ENCODE results near the gene CELF4.

CELF4 gene

DNA sequence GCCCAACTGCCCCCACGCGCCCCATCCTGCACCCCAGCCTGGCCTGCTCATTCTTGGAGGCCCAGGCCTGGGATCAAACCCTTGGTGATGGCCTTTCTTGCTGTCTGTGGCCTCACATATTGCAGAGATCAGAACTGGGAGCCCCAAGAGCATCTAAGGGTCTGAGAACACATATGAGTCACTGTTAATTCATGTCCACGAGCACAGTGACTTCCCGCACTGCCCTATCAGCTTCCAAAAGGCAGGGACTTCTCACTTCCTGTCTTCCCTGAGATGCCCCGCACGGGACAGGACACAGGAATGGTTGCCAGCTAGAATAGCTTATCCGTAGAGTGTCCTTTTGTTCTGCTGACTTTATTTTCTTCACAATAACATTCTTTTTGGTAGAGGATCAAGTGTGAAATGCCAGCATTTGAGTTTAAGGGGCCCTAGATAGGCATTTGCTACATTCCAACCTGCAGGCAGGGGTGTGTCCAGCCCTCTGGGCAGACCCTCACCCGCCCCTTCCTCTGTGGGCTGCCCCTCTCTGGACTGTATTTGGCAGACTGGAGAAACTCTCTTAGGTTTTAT lies 21.1 kb upstream of the CELF4 start:
- TF ChIP-seq SPI1 (IDR thresholded peaks at IDR 0.05; ENCODE audit: borderline replicate concordance, low read depth) (no peak), CTCF (IDR thresholded peaks at IDR 0.05; ENCODE audit: insufficient read depth, low read length) (no peak), GABPA (IDR thresholded peaks at IDR 0.05; ENCODE audit: low read depth) (no peak), REST (IDR thresholded peaks at IDR 0.05; ENCODE audit: insufficient replicate concordance, low read depth) (no peak), POLR2AphosphoS5 (IDR thresholded peaks at IDR 0.05; ENCODE audit: low read depth) (no peak)
- DNase-seq (ENCODE audit: low read depth in 1 of 2, low spot score in 1 of 2), result no peak
- no peak overlapping the region for H3K27ac ChIP-seq (replicated peaks)
- no peak overlapping the region for H3K4me3 ChIP-seq (replicated peaks; ENCODE audit: insufficient read depth, low read length)
- H3K27me3 ChIP-seq (ENCODE audit: insufficient read depth, poor library complexity, severe bottlenecking), result no peaks in the 10 kb centered on the region

GRCh38 chr18:37584952-37585695 lies 19.5 kb upstream of the CELF4 start:
- no peak for DNase-seq (ENCODE audit: low read depth in 1 of 2, low spot score in 1 of 2)
- no peak overlapping the region for H3K27ac ChIP-seq (replicated peaks)
- no peaks in the 10 kb centered on the region for H3K27me3 ChIP-seq (ENCODE audit: insufficient read depth, poor library complexity, severe bottlenecking)
- no peak overlapping the region for H3K4me3 ChIP-seq (replicated peaks; ENCODE audit: insufficient read depth, low read length)
- no peak for TF ChIP-seq CTCF (IDR thresholded peaks at IDR 0.05; ENCODE audit: insufficient read depth, low read length)
- no peak for TF ChIP-seq SPI1 (IDR thresholded peaks at IDR 0.05; ENCODE audit: borderline replicate concordance, low read depth)
- no peak for TF ChIP-seq REST (IDR thresholded peaks at IDR 0.05; ENCODE audit: insufficient replicate concordance, low read depth)
- TF ChIP-seq GABPA (IDR thresholded peaks at IDR 0.05; ENCODE audit: low read depth), result no peak
- no peak for TF ChIP-seq POLR2AphosphoS5 (IDR thresholded peaks at IDR 0.05; ENCODE audit: low read depth)

- TF ChIP-seq GABPA (IDR thresholded peaks at IDR 0.05; ENCODE audit: low read depth), result no peak
- no peak for TF ChIP-seq POLR2AphosphoS5 (IDR thresholded peaks at IDR 0.05; ENCODE audit: low read depth)
- no peak for TF ChIP-seq REST (IDR thresholded peaks at IDR 0.05; ENCODE audit: insufficient replicate concordance, low read depth)
- no peak for TF ChIP-seq SPI1 (IDR thresholded peaks at IDR 0.05; ENCODE audit: borderline replicate concordance, low read depth)
- no peak for TF ChIP-seq CTCF (IDR thresholded peaks at IDR 0.05; ENCODE audit: insufficient read depth, low read length)
These were observed 18.6 kb upstream of the CELF4 start for GRCh38 chr18:37584217-37584616.

More at GRCh38 chr18:37584217-37584616, 18.6 kb upstream of the CELF4 start:
- Histone ChIP-seq H3K27me3 (ENCODE audit: insufficient read depth, poor library complexity, severe bottlenecking) (peaks cover 1% of the 10 kb centered on the region), H3K4me3 (replicated peaks; ENCODE audit: insufficient read depth, low read length) (no peak overlapping the region), H3K27ac (replicated peaks) (no peak overlapping the region)
- DNase-seq (ENCODE audit: low read depth in 1 of 2, low spot score in 1 of 2), result no peak
